ENCODE results near the gene XYLB.

Gene XYLB

GRCh38 chr3:38323060-38323459, 23.5 kb upstream of the XYLB start:
- DNase-seq (ENCODE audit: low spot score): no peak

GRCh38 chr3:38325256-38325655, 21.3 kb upstream of the XYLB start:
- no peak for DNase-seq (ENCODE audit: low spot score)

GRCh38 chr3:38327335-38328009, 19.1 kb upstream of the XYLB start:
- DNase-seq (ENCODE audit: low spot score): peak; percentile 96

DNA sequence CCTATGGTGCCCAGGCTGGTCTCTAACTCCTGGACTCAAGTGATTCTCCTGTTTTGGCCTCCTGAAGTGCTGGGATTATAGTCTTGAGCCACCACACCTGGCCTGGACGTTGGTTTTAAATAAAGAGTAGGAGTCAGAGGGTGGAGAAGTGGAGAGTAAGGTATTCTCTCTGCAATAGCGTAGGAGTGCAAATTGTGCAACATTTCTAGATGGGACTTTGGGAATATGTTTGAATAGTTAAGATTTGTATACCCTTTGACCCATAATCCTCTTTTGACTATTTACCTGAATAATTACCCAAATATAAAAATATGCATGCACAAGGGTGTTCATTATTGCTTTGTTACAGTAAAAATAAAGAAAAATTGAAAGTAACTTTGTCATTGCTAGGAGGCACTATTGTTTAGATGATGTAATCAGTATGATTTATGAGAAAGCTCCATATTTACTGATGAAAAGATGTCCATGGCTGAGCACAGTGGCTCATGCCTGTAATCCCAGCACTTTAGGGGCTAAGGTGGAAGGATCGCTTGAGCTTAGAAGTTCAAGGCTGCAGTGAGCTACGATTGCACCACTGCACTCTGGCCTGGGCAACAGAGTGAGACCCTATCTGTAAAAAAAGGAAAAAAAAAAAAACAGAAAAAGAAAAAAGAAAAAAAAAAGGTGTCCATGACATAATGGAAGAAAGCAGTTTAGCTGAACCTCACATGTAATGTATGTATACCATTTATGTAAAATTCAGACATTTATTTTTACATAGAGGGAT, 15.1 kb upstream of the XYLB start:
- DNase-seq (ENCODE audit: low spot score): no peak

DNA sequence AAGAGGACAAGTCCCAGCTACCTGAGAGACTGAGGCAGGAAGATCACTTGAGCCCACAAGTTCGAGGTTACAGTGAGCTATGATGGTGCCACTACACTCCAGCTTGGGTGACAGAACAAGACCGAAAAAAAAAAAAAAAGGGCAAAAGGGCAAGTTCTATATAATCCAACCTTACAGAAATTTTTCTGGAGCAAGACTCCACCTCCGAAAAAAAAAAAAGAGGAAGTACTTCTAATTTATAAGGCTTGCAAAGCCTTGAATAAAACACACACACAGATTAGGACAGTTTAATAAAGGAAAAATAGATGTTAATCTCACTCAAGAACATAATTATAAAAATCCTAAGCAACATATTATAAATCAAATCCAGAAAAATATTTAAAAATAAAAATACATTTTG, 14.4 kb upstream of the XYLB start:
- no peak for DNase-seq (ENCODE audit: low spot score)

DNA sequence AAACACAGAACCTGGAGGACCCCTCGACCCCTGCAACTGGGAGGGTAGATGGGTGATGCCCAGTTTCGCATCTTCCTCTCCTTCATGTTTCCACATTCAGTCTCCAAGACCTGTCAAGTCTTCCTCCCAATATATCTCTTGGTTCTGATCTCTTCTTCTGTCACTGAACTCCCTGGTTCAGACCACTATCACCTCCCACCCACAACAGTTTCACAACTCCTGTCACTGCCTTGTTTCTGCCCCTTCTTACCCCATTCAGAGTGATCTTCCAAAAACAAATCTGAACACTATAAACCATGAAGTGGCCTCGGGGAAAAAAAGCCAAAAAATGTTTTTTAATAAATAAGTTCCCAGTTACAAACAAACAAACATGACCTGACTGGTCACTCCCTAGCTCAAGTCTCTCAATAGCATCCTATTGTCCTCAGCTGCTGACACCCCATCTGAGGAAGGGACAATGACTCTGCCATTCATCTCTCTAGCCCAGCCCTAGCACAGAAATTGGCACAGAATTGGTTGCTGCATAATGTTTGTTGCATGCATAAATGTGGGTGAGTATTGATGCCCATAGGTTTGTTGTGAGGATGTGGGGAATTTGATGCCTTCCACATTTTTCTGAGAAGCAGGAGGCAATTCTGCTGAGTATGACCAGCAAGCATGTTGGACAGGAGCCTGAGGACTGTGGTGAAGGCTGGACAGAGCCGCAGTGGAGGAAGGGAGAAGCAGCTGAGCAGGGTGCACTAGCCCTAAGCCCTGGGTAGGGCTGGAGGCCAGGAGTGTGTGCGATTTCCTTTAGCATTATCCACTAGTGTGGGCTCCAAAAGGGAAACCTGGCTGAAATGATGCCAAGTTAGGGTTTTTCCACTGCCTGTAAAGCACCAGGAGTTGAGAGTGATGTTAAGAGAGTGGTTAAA, 12.2 kb upstream of the XYLB start:
- no peak for DNase-seq (ENCODE audit: low spot score)

DNA sequence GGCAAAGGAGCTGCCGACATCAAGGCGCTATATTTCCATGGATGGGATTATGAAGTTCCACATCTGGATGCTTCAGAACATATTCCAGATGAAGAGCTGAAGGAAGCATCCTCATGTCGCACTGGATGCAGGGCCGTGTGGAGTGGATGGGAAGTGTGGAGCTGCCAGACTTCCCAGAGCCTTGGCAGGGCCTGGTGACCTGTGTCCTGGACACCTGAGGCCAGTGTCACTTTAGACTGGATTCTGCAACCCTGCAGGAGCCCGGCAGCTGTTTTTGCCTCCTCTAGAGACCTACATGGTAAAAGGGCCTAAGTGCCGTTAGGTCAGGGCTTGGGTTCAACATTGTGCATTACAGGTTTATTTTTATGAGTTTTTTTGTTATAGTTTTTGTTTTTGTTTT, 11.3 kb upstream of the XYLB start:
- no peak for DNase-seq (ENCODE audit: low spot score)

- no peak for DNase-seq (ENCODE audit: low spot score)
These were observed 8.9 kb upstream of the XYLB start for GRCh38 chr3:38337703-38338102.

DNA sequence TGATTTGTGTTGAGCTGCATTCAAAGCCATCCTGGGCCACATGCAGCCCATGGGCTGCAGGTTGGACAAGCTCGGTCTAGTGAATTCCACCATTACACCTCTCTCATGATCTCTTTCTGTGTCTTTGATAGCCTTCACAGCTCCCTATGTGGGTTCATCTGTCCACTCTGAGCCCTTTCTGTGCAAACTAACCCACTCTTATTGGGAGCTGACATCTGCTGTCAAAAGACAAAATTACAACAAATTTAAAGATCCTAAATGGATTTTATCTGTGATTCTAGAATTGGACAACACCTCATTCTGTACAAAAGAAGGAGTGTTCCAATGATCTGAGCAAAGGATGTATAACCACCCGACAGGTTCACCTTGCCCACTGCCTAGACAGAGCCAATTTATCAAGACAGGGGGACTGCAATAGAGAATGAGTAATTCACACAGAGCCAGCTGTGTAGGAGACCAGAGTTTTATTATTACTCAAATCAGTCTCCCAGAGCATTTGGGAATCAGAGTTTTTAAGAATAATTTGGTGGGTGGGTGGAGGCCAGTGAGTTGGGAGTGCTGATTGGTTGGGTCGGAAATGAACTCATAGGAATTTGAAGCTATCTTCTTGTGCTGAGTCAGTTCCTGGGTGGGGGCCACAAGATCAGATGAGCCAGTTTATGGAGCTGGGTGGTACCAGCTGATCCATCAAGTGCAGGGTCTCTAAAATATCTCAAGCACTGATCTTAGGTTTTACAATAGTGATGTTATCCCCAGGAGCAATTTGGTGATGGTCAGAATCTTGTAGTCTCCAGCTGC, 2.6 kb upstream of the XYLB start:
- DNase-seq (ENCODE audit: low spot score): peak; percentile 66

- DNase-seq (ENCODE audit: low spot score): no peak
These were observed 552 bp upstream of the XYLB start for GRCh38 chr3:38345879-38346586.

GRCh38 chr3:38347421-38348200, 1.0 kb downstream of the XYLB start:
- no peak for DNase-seq (ENCODE audit: low spot score)

DNA sequence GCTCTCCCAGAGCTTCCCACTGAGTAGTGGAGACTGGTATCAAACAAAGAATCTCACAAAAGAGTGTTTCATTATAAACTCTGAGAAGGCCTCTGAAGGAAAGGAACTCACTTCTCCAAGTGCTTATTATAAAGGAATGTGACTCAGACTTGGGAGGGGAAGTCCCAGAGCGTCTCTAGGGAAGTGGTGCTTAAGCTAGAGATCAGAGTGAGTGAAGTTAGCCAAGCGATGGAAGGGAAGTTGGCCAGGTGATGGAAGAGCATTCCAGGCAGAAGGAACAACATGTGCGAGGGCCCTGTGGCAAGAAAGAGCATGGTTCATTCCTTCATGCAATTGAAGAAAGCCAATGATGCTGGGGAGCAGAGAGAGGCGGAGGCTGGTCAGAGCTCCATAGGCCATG, 2.3 kb downstream of the XYLB start:
- peak; percentile 94 for DNase-seq (ENCODE audit: low spot score)

DNA sequence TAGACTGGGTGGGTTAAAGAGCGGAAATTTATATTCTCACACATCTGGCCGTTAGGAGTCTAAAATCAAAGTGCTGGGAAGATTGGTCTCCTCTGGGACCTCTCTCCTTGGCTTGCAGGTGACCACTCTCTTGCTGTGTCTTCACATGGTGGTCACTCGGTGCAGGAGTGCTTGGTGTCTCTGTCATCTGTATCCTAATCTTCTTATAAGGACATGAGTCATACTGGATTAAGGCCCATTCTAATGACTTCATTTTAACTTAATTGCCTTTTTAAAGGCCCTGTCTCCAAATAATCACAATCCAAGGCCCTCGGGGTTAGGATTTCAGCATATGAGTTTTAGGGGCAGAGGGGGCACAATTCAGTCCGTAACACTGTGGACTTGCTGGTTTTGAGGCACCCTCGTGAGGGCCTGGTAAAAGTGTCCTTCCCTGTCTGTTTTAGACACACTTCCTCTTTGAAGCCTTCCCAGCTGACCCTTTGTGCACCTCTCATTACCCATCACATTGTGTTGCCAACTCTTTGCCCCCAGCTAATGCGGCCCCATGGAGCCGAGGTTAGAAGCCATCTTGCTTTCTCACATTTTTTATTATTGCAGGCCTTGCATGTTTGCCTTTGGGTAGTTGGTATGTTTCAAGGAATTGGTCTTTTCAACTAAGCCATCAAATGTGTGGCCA, 3.2 kb downstream of the XYLB start:
- DNase-seq (ENCODE audit: low spot score): no peak

GRCh38 chr3:38353151-38353550, 6.6 kb downstream of the XYLB start:
- DNase-seq (ENCODE audit: low spot score): no peak

- DNase-seq (ENCODE audit: low spot score): no peak
These were observed 8.2 kb downstream of the XYLB start for GRCh38 chr3:38354588-38355330.

- no peak for DNase-seq (ENCODE audit: low spot score)
These were observed 12.5 kb downstream of the XYLB start for GRCh38 chr3:38359038-38359437.

- DNase-seq (ENCODE audit: low spot score): no peak
These were observed 13.8 kb downstream of the XYLB start for GRCh38 chr3:38360345-38360744.

DNA sequence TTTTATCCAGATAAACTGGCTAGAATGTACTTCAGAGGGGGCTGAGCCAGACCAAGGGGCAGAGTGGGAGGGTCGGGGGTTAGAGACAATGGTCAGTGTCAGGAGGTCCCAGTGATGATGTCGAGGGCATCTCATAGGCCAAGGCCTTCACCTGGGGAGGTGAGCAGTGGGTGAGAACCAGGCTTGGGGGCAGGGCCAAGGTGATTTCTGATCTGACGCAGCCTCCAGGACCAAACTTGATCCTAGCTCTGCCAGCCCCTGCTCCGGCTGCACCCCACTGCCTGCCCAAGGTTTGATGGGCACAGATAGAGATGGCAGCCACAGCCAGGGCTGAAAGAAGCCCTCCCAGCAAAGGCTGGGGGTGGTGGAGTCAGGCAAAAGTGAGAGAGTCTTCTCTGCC, 14.9 kb downstream of the XYLB start:
- DNase-seq (ENCODE audit: low spot score): no peak

DNA sequence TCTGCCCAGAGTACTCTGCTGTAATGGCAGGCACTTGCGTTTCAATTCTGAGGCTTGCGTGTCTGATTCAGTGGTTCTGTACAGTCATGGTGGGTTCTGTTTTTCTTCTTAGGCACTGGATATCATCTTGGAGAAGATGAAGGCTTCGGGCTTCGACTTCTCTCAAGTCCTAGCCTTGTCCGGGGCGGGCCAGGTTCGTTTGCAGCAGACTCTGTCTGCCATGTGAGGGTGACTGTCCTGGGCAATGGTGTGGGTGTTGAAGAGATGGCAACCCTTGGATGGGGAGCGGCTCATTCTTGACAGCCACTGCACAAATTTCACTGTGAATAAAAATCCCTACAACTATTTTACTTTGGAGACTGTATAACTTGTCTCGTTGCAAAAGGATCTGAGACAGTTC, 16.2 kb downstream of the XYLB start:
- DNase-seq (ENCODE audit: low spot score): no peak

Measured in COLO829 (cell line).